ENCODE measurements around the gene EEA1.

The EEA1 gene

GRCh38 chr12:92876496-92876895 lies 52.6 kb downstream of the EEA1 start:
- DNase-seq (ENCODE audit: low spot score): no peak
- TF ChIP-seq, protein P1, sequence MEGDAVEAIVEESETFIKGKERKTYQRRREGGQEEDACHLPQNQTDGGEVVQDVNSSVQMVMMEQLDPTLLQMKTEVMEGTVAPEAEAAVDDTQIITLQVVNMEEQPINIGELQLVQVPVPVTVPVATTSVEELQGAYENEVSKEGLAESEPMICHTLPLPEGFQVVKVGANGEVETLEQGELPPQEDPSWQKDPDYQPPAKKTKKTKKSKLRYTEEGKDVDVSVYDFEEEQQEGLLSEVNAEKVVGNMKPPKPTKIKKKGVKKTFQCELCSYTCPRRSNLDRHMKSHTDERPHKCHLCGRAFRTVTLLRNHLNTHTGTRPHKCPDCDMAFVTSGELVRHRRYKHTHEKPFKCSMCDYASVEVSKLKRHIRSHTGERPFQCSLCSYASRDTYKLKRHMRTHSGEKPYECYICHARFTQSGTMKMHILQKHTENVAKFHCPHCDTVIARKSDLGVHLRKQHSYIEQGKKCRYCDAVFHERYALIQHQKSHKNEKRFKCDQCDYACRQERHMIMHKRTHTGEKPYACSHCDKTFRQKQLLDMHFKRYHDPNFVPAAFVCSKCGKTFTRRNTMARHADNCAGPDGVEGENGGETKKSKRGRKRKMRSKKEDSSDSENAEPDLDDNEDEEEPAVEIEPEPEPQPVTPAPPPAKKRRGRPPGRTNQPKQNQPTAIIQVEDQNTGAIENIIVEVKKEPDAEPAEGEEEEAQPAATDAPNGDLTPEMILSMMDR (IDR thresholded peaks at IDR 0.05): no peak
- Histone ChIP-seq H3K27ac (no peak overlapping the region), H3K4me3 (no peak overlapping the region)

DNA sequence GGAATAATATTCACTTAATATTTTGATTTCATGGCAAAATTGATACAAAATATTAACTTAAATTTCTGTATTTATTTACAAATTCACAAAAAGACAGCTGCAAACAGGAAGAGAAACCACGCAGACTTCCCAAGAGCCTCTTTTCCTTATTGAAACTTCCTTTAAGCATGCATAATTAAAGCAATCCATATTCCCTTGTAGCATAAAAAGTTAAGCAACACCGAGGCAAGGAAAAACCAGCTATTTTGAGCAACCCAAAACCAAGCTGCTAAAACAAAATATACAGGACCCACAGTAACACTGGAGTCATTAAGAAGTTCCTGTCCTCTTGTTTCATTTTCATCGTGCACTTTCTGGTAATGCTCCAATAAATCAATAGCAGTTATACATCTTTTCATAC lies 58.0 kb downstream of the EEA1 start:
- TF ChIP-seq, protein P1 (IDR thresholded peaks at IDR 0.05): no peak

DNA sequence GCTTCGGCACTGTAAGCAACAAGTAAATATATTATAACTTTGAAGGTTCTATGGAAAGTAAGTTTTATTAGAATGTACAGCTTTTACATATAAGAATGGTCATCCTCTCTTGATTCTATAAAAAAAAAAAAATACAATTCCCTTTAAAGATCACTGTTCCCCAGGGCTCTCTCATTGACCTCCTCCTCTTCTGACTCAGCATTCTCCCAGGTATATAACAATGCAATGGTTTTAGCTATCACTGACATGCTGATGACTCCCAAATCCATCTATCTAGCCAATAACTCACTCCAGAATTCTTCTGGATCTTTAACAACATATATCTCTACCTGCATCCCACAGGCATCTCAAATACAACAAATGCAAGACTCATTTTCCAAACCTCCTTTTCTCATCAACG lies 62.7 kb downstream of the EEA1 start:
- TF ChIP-seq, protein P1 (IDR thresholded peaks at IDR 0.05): no peak
- H3K27ac ChIP-seq: no peak overlapping the region
- no peak overlapping the region for H3K4me3 ChIP-seq
- no peak for DNase-seq (ENCODE audit: low spot score)

More for the DNA sequence above, 58.0 kb downstream of the EEA1 start:
- no peak for DNase-seq (ENCODE audit: low spot score)
- Histone ChIP-seq H3K4me3 (no peak overlapping the region), H3K27ac (no peak overlapping the region)

- Histone ChIP-seq H3K27ac (no peak overlapping the region), H3K4me3 (no peak overlapping the region)
- TF ChIP-seq, protein P1 (IDR thresholded peaks at IDR 0.05): no peak
- no peak for DNase-seq (ENCODE audit: low spot score)
Measured at GRCh38 chr12:92863251-92863650, 65.8 kb downstream of the EEA1 start.

DNA sequence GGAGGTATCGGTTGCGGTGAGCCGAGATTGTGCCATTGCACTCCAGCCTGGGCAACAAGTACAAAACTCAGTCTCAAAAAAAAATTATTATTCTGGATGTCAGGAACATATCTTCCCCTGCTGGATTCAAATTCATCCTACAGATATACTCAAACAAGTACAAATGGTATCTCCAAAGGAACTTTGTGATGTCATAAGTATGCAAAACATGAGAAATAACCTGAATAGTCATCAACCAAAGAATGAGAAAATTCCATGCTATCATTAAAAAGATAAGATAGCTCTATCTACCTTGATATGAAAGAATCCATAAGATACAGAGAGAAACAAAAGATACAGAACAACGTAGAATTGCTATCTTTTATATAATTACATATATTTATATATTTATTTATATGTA lies 67.7 kb downstream of the EEA1 start:
- TF ChIP-seq, protein P1 (IDR thresholded peaks at IDR 0.05): no peak

GRCh38 chr12:92860521-92860920 lies 68.6 kb downstream of the EEA1 start:
- H3K27ac ChIP-seq: no peak overlapping the region
- no peak overlapping the region for H3K4me3 ChIP-seq
- TF ChIP-seq, protein P1 (IDR thresholded peaks at IDR 0.05): no peak
- no peak for DNase-seq (ENCODE audit: low spot score)

More for the DNA sequence above, 67.7 kb downstream of the EEA1 start:
- DNase-seq (ENCODE audit: low spot score): no peak
- Histone ChIP-seq H3K27ac (no peak overlapping the region), H3K4me3 (no peak overlapping the region)

DNA sequence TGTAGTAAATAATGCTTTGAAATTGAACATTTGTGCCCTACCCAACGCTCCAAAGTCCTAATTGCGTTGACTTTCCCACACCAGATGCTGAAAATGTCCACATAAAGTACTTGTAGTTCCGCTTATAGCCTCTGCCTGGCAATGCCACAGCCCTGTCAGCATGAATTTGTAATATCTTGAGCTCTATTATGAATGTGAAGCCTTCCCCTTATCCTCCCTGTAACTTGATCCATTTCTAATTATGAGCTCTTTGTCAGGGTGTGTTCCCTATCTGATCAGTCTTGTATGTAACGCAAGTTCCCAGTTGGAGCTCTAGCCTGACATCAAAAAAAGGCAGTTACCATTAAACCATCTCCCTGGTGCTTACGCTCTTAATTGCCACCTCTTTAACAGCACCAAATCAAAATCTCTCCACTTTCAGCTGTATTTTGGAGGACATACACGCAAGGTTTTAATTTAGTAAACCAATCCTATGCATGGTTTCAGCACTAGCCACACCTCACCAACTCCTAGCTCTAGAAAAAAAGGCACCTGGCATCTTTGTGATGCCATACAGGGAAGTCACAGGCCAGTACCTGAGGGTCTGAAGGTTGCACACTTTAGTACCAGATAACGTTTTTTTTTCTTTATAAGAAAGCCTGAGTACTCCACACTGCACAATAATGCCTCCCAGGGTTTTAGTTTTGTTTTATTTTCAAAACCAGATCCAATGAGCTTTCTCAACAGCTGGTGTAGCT lies 69.3 kb downstream of the EEA1 start:
- TF ChIP-seq, protein P1 (IDR thresholded peaks at IDR 0.05): no peak
- DNase-seq (ENCODE audit: low spot score): no peak
- Histone ChIP-seq H3K4me3 (no peak overlapping the region), H3K27ac (no peak overlapping the region)

All from coronary artery (tissue), 2 donors.